C4-2B (cell line): ENCODE data around the gene CPNE8.

Experiments
- H3K27ac ChIP-seq: fragments of 450-650 bp; 2 replicates; pipeline ENCODE4 v1.5.1; 2017
- ZFX ChIP-seq: fragments of 450-650 bp; IDR thresholded peaks from 2 replicates; pipeline ENCODE4 v1.6.1; 2017
- TF ChIP-seq, protein P1 (sequence below): fragments of 450-650 bp; conservative IDR thresholded peaks from 2 replicates; pipeline ENCODE4 v1.5.1; 2017; ENCODE audit warnings: mild to moderate bottlenecking

The CPNE8 gene

DNA sequence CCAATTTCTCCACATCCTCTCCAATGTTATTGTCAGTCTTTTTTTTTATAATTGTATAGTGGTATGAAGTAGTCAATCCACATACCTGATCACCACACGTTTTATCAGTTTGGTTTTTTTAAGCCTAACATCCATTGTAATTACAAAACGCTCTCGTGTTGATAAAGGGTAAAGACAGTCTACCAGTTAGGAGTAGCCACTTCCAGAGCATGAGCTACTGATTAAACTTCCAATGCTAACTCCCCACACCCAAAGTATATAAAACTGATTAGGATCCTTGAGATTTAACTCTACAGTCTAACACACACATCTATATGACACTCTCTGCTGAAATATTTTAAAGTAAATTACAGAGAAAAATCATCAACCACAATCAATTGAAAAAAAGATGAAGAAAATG, 20.7 kb downstream of the CPNE8 start:
- H3K27ac ChIP-seq = no peak overlapping the region
- TF ChIP-seq, protein P1, sequence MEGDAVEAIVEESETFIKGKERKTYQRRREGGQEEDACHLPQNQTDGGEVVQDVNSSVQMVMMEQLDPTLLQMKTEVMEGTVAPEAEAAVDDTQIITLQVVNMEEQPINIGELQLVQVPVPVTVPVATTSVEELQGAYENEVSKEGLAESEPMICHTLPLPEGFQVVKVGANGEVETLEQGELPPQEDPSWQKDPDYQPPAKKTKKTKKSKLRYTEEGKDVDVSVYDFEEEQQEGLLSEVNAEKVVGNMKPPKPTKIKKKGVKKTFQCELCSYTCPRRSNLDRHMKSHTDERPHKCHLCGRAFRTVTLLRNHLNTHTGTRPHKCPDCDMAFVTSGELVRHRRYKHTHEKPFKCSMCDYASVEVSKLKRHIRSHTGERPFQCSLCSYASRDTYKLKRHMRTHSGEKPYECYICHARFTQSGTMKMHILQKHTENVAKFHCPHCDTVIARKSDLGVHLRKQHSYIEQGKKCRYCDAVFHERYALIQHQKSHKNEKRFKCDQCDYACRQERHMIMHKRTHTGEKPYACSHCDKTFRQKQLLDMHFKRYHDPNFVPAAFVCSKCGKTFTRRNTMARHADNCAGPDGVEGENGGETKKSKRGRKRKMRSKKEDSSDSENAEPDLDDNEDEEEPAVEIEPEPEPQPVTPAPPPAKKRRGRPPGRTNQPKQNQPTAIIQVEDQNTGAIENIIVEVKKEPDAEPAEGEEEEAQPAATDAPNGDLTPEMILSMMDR = no peak
- TF ChIP-seq ZFX = no peak

DNA sequence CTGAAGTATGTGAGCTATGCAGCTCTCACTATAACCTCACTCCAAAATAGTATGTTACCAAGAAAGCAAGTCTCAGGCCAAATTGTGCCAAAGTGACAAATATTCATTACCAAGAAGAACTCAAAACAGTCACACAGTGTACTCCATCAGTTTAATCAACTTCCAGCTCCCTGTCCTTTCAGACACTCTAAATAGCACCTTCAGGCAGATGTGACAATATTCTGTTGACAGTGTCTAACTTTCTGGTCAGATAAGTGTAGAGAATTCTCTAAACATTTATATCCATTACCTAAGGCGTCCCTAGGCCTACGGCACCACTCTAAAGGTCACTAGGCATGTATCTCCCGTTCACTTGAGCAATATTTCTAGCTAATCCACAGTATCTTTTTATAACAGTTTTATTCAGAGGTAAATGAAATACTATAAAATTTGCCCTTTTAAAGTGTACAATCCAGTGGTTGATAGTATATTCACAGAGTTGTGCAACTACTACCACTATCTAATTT, 21.7 kb downstream of the CPNE8 start:
- no peak overlapping the region for H3K27ac ChIP-seq
- TF ChIP-seq, protein P1 = no peak
- TF ChIP-seq ZFX = no peak

- TF ChIP-seq, protein P1 = no peak
- no peak for TF ChIP-seq ZFX
- no peak overlapping the region for H3K27ac ChIP-seq
These were observed 25.1 kb downstream of the CPNE8 start for GRCh38 chr12:38880288-38880687.

DNA sequence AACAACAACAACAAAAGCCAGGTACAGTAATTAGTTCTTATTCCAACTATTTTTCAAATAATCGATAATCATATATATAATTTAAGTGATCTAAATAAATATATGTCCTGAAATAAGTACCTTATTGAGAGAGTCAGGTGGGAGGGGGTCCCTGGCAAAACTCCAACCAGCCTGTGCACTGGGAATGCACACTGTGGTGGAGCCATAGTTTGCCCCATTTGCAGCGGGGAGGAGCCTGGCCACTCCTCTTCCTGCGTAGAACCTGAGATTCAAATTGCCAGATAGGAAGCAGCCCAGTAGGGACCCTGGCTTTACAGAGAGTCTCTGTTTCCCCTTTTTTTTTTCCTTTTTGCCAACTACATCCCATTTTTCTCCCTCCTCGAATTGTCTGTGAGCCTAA, 26.4 kb downstream of the CPNE8 start:
- H3K27ac ChIP-seq = no peak overlapping the region
- TF ChIP-seq ZFX = no peak
- TF ChIP-seq, protein P1 = no peak

DNA sequence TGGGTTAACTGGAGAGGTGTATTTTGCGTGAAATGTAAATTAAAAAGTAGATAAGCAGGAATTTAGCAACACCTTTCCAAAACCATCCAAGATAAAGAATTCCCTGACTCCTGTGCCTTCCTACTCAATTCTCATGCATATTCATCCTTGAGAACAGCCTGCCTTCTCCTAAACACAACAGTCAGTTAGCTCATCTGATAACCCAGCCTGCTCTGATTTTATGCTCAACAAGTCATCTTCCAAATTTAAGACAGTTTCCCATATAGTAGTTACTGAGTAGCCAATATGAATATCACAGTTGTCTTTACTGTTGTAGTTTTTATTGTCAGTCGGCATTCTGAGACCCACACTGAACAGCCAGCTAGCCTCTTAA, 27.1 kb downstream of the CPNE8 start:
- TF ChIP-seq ZFX = no peak
- TF ChIP-seq, protein P1 = no peak
- no peak overlapping the region for H3K27ac ChIP-seq

DNA sequence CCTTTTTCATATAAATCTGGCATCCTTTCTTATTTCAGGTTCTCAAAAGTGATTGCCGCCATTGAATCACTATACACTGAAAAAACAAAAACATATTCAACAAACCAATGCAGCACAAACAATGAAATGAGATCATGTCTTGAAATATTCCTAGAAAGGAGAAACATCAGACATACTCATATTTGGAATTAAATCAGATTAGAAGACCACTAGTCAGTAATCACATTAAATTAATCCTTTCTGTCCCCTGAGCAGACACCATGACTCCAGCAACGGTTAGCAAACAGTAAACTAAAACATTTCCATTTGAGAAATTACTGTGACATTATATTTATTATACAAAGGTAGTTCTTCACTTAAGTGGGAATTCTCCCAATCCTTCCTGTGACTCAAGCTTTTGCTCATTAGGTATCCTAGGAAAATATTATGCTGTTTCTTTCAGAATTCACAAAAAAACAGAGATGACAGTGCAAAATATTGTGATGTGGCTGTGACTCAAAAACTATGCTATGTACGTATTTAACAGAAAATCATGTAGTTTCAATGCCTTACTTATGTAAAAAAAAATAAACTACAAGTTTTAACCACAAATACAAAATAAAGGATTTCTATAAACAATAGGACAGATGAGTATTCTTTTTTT, 29.7 kb downstream of the CPNE8 start:
- H3K27ac ChIP-seq = no peak overlapping the region
- TF ChIP-seq, protein P1 = no peak

GRCh38 chr12:38872561-38872960, 32.8 kb downstream of the CPNE8 start:
- no peak overlapping the region for H3K27ac ChIP-seq
- TF ChIP-seq, protein P1 = no peak
- no peak for TF ChIP-seq ZFX
